D721Med (cell line): ENCODE measurements around the gene ANKS4B.

ENCODE experiments used
- DNase-seq: peaks from one replicate; pipeline ENCODE4 v3.0.0; 2011; ENCODE audit warnings: low spot score; ENCODE audit not compliant: insufficient read length
- FAIRE-seq: peaks from 2 replicates; lab custom pipeline; 2011; peaks lifted over from hg19 to GRCh38; lab: Jason Lieb, UNC
- TF ChIP-seq, protein P1 (sequence below): IDR thresholded peaks from 2 replicates; pipeline ENCODE4 v1.5.1; 2012; ENCODE audit warnings: mild to moderate bottlenecking, control low read depth; ENCODE audit not compliant: insufficient read depth; ENCODE audit errors: missing control alignments

The ANKS4B gene

DNA sequence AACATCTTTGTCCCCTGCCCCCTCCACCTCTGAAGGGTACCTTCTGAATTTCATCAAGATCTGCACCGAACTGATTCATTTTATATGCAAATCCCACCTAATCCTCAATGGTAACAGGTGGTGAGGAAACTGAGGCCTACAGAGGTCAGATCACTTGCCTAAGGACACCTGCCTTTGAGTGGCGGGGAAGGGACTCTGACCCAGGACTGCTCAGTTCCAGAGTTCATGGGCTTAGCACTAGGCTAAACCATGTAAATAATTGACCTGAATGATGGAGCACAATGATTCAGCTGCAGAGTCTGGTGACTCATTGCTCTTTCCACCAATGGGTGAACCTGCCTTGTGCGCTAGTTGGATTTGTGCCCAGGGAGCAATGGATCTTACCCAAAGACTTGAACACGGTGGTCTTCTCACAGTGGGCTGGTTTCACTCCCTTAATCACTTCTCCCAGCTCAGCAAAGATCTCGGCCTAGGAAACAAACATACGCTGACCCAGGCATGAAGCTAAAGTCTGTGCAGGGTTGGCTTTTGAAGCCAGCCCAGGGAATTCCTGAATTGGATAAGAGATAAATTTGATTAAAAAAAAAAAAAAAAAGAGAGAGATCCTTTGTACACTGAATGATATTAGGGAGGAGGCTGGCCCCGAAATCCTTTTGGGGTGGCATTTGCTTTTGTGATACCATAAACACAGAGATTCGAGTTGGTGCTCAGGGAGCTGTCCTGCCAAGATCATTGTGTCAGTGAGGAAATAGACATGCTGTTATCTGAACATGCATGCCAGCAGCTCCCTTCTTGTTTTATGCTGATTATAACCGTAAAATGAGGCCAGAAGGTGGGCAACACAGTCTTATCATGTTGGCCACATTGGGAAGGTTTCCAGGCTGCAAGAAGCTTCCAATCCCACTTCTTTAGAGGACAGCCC, 27.6 kb downstream of the ANKS4B start:
- FAIRE-seq (no peak), DNase-seq (no peak)
- TF ChIP-seq, protein P1, sequence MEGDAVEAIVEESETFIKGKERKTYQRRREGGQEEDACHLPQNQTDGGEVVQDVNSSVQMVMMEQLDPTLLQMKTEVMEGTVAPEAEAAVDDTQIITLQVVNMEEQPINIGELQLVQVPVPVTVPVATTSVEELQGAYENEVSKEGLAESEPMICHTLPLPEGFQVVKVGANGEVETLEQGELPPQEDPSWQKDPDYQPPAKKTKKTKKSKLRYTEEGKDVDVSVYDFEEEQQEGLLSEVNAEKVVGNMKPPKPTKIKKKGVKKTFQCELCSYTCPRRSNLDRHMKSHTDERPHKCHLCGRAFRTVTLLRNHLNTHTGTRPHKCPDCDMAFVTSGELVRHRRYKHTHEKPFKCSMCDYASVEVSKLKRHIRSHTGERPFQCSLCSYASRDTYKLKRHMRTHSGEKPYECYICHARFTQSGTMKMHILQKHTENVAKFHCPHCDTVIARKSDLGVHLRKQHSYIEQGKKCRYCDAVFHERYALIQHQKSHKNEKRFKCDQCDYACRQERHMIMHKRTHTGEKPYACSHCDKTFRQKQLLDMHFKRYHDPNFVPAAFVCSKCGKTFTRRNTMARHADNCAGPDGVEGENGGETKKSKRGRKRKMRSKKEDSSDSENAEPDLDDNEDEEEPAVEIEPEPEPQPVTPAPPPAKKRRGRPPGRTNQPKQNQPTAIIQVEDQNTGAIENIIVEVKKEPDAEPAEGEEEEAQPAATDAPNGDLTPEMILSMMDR = no peak

- TF ChIP-seq, protein P1 = no peak
- no peak for FAIRE-seq
- DNase-seq = no peak
Observed at GRCh38 chr16:21262779-21263639, 29.5 kb downstream of the ANKS4B start.

DNA sequence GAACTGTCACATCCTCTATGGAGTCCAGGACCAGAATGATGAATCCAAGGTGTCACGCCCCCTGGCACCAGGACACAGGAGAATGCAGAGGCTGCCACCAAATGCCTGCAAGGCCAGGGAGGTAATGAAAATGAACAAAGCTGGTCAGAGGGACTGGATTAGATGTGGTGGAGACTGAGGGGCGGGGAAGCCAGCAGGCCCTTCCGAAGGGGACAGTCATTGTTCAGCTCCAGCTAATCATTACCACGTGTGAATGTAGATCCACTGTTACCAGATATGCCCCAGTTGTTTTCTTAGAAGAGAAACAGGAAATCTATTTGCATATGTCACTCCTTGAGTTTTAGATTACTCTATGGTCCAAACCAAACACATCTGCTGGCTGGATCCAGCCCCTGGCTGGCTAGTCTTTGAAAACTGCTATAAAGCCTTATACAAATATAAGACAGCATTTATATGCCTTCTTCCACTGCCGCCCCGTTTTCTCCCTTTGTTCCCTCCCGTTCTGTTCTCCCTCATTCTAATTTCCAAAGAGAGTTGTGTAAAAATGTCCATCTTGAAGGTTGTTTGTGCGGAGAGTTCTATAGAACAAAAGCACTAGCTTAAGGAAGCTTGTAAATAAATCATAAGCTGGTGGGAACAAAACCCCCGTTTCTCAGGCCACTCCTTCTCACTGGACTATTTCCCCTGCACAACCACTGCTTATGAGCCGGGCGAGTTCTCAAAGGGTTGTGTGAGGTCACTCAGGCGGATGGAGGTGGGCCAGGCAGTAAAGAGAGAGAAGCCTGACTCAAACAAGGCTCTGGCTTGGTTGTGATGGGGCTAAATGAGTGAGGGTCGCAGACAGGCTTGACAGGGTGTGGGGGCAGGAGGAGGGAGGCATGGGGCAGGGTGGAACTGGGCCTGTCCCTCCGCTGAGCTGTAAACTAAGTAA, 30.4 kb downstream of the ANKS4B start:
- FAIRE-seq = no peak
- TF ChIP-seq, protein P1 = no peak
- no peak for DNase-seq

DNA sequence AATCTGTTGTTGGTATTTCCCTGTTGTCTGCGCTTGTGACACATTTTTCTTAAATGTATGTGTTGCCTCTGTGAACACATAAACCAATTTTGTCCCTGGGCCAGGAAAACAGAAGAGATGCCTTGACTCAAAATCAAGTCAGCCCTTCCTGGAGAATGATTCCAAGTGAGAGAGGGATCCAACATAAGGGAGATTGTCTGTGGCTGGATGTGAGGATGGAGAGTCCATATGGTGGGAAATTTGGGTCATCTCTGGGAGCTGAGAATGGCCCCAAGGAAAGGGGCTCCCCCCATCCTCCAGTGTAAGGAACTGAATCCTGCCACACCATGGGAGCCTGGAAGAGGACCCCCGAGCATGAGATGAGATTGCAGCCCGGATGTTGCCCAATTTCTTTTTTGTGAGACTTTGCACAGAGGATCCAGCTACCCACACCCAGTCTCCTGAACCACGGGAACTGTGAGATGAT, 31.1 kb downstream of the ANKS4B start:
- DNase-seq = no peak
- no peak for FAIRE-seq
- TF ChIP-seq, protein P1 = no peak

GRCh38 chr16:21265104-21265837, 31.8 kb downstream of the ANKS4B start:
- FAIRE-seq (no peak), DNase-seq (no peak)
- TF ChIP-seq, protein P1 = no peak

DNA sequence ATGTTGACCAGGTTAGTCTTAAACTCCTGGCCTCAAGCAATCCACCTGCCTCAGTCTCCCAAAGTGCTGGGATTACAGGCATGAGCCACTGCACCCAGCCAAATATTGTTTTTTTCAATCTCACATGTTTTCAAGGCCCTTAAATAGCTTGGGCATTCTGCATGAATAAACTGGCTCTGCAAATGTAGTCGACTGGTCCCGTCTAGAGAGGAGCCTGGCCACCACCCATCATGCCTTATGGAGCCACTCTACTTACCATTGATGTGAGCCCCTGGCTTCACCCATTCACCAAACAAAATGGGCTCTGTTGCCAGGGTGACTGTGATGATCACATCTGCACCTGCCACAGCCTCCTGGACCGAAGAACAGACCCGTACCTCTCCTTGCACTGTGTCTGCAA, 33.8 kb downstream of the ANKS4B start:
- no peak for FAIRE-seq
- DNase-seq = no peak
- TF ChIP-seq, protein P1 = no peak
